ENCODE results near the gene HLA-DQB2. TPM values are rescaled to one million over a fixed set of nuclear protein-coding genes. Genes with fewer than 3 reads are reported as not detected.
A peak's percentile ranks its signal among the peaks of the same experiment; 100 is the strongest.

The HLA-DQB2 gene
- total RNA-seq, 1 experiment from 2014 or later, result not detected

DNA sequence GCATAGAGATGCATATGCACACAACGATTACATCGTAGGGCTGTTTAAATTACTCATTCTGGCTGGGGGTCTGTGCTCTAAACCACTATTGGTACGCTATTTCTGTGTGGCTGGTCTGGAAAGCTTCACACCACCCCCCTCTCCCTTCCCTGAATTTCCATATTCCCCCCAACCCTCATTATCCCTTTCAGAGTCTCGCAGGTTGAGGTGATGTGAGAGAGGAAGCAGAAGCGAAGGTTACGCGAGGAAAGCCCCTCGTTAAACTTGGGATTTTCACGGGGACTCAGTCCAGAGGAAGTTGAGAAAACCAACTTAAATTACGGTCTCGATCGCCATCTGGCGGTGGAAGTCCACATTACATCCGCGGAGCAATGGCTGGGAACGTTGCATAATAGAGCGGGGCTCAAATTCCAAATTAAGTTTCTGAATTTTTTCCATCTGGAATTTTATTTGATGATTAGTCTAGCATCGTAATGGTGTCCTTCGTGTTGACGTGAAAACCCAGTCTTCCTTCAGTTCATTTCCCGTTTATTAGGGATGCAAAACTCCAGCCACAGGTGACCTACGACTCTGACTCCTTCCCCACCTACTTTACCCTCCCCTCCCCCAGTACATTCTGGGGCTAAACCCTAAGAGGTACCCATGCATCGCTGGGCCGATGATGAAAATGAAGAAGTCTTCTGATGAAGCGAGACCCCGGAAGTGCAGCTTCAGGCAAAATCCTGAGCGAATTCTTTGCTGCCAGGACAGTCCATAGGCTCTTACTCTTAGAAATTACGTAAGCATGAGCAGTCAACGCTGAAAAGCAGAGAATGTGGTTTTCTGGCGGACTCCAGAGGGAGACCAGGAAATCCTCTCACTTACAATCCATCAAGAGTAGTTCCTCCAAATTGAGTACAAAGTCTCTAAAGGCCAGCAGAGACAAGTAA, 33.8 kb upstream of the HLA-DQB2 start:
- H3K9ac ChIP-seq (ENCODE audit: low read length), result no peak overlapping the region
- H3K4me3 ChIP-seq (ENCODE audit: low read length), result peak overlapping the region; percentile 45
- peaks cover 79% of the 10 kb centered on the region for H3K27me3 ChIP-seq (ENCODE audit: low read length)
- no peaks in the 10 kb centered on the region for H3K4me1 ChIP-seq (ENCODE audit: insufficient read depth, low read length)
- DNase-seq (peak; percentile 84), ATAC-seq (peak; percentile 84)
- CTCF ChIA-PET, result interaction anchor here (0.6 to 1.0 kb wide), 2 partner anchors 71 to 1493 kb away, joined by 3 to 4 read pairs; no protein-coding TSS in a partner anchor
- no peaks in the 10 kb centered on the region for H4K20me1 ChIP-seq (ENCODE audit: low read length)
- TF ChIP-seq EZH2 (IDR thresholded peaks at IDR 0.05; ENCODE audit: low read length, unreplicated experiment) (no peak), EZH2phosphoT487 (IDR thresholded peaks at IDR 0.05; ENCODE audit: borderline replicate concordance, low read length) (no peak)
- TF ChIP-seq, protein P1, sequence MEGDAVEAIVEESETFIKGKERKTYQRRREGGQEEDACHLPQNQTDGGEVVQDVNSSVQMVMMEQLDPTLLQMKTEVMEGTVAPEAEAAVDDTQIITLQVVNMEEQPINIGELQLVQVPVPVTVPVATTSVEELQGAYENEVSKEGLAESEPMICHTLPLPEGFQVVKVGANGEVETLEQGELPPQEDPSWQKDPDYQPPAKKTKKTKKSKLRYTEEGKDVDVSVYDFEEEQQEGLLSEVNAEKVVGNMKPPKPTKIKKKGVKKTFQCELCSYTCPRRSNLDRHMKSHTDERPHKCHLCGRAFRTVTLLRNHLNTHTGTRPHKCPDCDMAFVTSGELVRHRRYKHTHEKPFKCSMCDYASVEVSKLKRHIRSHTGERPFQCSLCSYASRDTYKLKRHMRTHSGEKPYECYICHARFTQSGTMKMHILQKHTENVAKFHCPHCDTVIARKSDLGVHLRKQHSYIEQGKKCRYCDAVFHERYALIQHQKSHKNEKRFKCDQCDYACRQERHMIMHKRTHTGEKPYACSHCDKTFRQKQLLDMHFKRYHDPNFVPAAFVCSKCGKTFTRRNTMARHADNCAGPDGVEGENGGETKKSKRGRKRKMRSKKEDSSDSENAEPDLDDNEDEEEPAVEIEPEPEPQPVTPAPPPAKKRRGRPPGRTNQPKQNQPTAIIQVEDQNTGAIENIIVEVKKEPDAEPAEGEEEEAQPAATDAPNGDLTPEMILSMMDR (conservative IDR thresholded peaks at IDR 0.05; ENCODE audit: low read depth, low read length), result peak; percentile 85
- peak overlapping the region; percentile 78 for H3K4me2 ChIP-seq (ENCODE audit: low read length)
- no peaks in the 10 kb centered on the region for H3K79me2 ChIP-seq (ENCODE audit: low read length)
- POLR2A ChIA-PET (ENCODE audit: unreplicated experiment), result no interaction called here
- no peaks in the 10 kb centered on the region for H3K36me3 ChIP-seq (ENCODE audit: low read depth, low read length)
- no peaks in the 10 kb centered on the region for H3K9me2 ChIP-seq (replicated peaks; ENCODE audit: low read length)
- no peaks in the 10 kb centered on the region for H3F3A ChIP-seq (ENCODE audit: low read length, unreplicated experiment)
- no peak overlapping the region for H3K27ac ChIP-seq (ENCODE audit: low read length)
- intact Hi-C loops (cut with micrococcal nuclease), result loop anchor here (5.0 kb wide), 1 partner anchor 365 kb away; no protein-coding TSS in a partner anchor
- peak overlapping the region; percentile 70 for H2AFZ ChIP-seq (ENCODE audit: low read length)
- no TSS peak for BruUV-seq (replicated peaks)
- no peaks in the 10 kb centered on the region for H3K9me3 ChIP-seq (ENCODE audit: low read length)

DNA sequence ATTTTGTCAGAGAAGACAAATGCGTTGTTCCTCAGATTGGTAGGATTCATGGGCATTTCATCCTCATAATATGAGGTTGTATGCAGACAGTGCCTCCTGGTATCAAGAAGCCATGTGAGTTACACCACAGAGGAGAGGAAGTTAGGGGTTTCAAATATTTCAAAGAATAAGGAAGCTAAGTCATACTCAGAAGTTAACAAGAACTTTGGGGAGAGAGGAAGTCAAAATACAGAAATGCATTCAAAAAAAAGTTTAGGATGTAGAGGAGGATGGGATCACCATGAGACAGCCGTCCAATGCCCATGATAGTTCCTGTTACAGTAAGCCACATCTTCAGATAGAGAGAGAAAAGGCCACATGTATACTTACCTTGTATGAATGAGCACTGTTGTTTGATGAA, 31.2 kb upstream of the HLA-DQB2 start:
- DNase-seq (no peak), ATAC-seq (no peak)
- Histone ChIP-seq H3K9me3 (ENCODE audit: low read length) (no peaks in the 10 kb centered on the region), H3K36me3 (ENCODE audit: low read depth, low read length) (no peaks in the 10 kb centered on the region), H4K20me1 (ENCODE audit: low read length) (no peaks in the 10 kb centered on the region), H3K27me3 (ENCODE audit: low read length) (peaks cover 81% of the 10 kb centered on the region), H3K27ac (ENCODE audit: low read length) (no peak overlapping the region), H3K79me2 (ENCODE audit: low read length) (no peaks in the 10 kb centered on the region), H3K4me1 (ENCODE audit: insufficient read depth, low read length) (no peaks in the 10 kb centered on the region), H3K9ac (ENCODE audit: low read length) (no peak overlapping the region), H3K4me3 (ENCODE audit: low read length) (no peak overlapping the region), H2AFZ (ENCODE audit: low read length) (no peak overlapping the region), H3F3A (ENCODE audit: low read length, unreplicated experiment) (no peaks in the 10 kb centered on the region), H3K4me2 (ENCODE audit: low read length) (no peak overlapping the region), H3K9me2 (replicated peaks; ENCODE audit: low read length) (no peaks in the 10 kb centered on the region)
- ChIA-PET CTCF (no interaction called here), POLR2A (ENCODE audit: unreplicated experiment) (no interaction called here)
- intact Hi-C loops (cut with micrococcal nuclease), result no loop called here
- TF ChIP-seq, protein P1 (conservative IDR thresholded peaks at IDR 0.05; ENCODE audit: low read depth, low read length), result no peak
- no peak for TF ChIP-seq EZH2phosphoT487 (IDR thresholded peaks at IDR 0.05; ENCODE audit: borderline replicate concordance, low read length)
- no peak for TF ChIP-seq EZH2 (IDR thresholded peaks at IDR 0.05; ENCODE audit: low read length, unreplicated experiment)
- BruUV-seq (replicated peaks), result no TSS peak

Data from PC-3 (cell line).